Aorta (tissue), 5 donors: ENCODE measurements around the gene KLHL3. TPM values are rescaled to one million over a fixed set of nuclear protein-coding genes. Genes with fewer than 3 reads are reported as not detected.
A peak's percentile ranks its signal among the peaks of the same experiment; 100 is the strongest.

Source experiments
- ATAC-seq: fragments of 200-7000 bp; cut with Tn5 transposase; one replicate; pipeline ENCODE4 v1.9.1; 2022; ENCODE audit warnings: moderate library complexity; ENCODE audit not compliant: low FRiP score
- DNase-seq, 2 donors: peaks; one replicate each; pipeline ENCODE4 v3.0.0-alpha.2; 2020
- H3K27ac ChIP-seq, 2 donors: one replicate each; pipeline ENCODE4 v1.5.1; 2013; ENCODE audit warnings: low read length in 2 of 2, mild to moderate bottlenecking in 2 of 2, moderate library complexity in 2 of 2, control low read depth in 1 of 2, inconsistent platforms in 1 of 2, low read depth in 1 of 2
- H3K27me3 ChIP-seq, 2 donors: one replicate each; pipeline ENCODE4 v1.6.1; 2013; ENCODE audit warnings: control low read depth in 1 of 2, low read length in 1 of 2, mild to moderate bottlenecking in 1 of 2, moderate library complexity in 1 of 2; ENCODE audit not compliant: insufficient read depth in 2 of 2, control insufficient read depth in 1 of 2
- H3K36me3 ChIP-seq, 2 donors: one replicate each; pipeline ENCODE4 v1.6.1; 2013; ENCODE audit warnings: control low read depth in 1 of 2, low read length in 1 of 2, mild to moderate bottlenecking in 1 of 2; ENCODE audit not compliant: insufficient read depth in 2 of 2, control insufficient read depth in 1 of 2
- H3K4me1 ChIP-seq, 2 donors: one replicate each; pipeline ENCODE4 v1.6.1; 2013; ENCODE audit warnings: low read length in 2 of 2, control low read depth in 1 of 2, mild to moderate bottlenecking in 1 of 2, moderate library complexity in 1 of 2; ENCODE audit not compliant: insufficient read depth in 2 of 2, control insufficient read depth in 1 of 2
- H3K4me3 ChIP-seq, 2 donors: one replicate each; pipeline ENCODE4 v1.5.1; 2013; ENCODE audit warnings: low read length in 2 of 2, control low read depth in 1 of 2, mild to moderate bottlenecking in 1 of 2
- H3K9me3 ChIP-seq: one replicate; pipeline ENCODE4 v1.6.1; 2013; ENCODE audit warnings: mild to moderate bottlenecking, low read length; ENCODE audit not compliant: control insufficient read depth
- WGBS, 2 donors: extraction: QIAGEN DNeasy Blood & Tissue Kit; methylation state at CpG; one replicate each; pipeline ENCODE4 v1.1.7; 2013; 5-methylcytosine and 5-hydroxymethylcytosine counted together
- intact Hi-C, 2 donors: fragments of 100-400 bp; cut with DNase I; formaldehyde crosslinking; loops; one replicate each; pipeline versions ENCODE4 v1.14.2 to v1.15.0; 2022
- polyA plus RNA-seq, 2 donors: library from polyadenylated mRNA; stranded (reverse); fragments of 200-250 nt; gene quantifications; one replicate each; pipeline ENCODE4 v1.2.3, GENCODE V29; 2013
- total RNA-seq, 2 donors: library from RNA; stranded (reverse); fragmentation: NEBNext Ultra II Directional; extraction: Animal tissue kit (Norgen Biotek cat#: 25700); gene quantifications; one replicate each; pipeline ENCODE4 v1.2.1, GENCODE V29; 2021
- donor health status: healthy with polysubstance abuse.
- donor health status: Bipolar disorder and iron deficiency.
- donor health status: DM: no; HTN: no; CAD: no.
- donor health status: DM: no; HTN: no; CAD: no.
- donor health status: DM: yes; HTN: yes; CAD: no.

Gene KLHL3
- total and polyA plus RNA-seq, 4 donors = 0.88 to 38.1 (median 11.9) TPM

- H3K4me1 ChIP-seq = peaks cover 6 to 11% of the 10 kb centered on the region in 2 donors
- intact Hi-C loops = loop anchor here in 1 of 2 donors (2.0 kb wide), 1 partner anchor 104 kb away; no protein-coding TSS in a partner anchor
- DNase-seq = peak; percentile 51 to 68
- H3K27ac ChIP-seq = peak overlapping the region in 1 of 2 donors; percentile 60
- H3K36me3 ChIP-seq = no peaks in the 10 kb centered on the region
- peak overlapping the region; percentile 56 to 81 for H3K4me3 ChIP-seq
- H3K9me3 ChIP-seq = no peaks in the 10 kb centered on the region
- peak; percentile 74 for ATAC-seq
- no peaks in the 10 kb centered on the region for H3K27me3 ChIP-seq
- WGBS, 2 donors = 0 to 1% methylated on average over 14 of the region's 14 CpGs
Measured at GRCh38 chr5:137734962-137735554, 831 bp downstream of the KLHL3 start.

- Histone ChIP-seq H3K27me3 (no peaks in the 10 kb centered on the region), H3K4me3 (peak overlapping the region in 1 of 2 donors; percentile 81), H3K9me3 (no peaks in the 10 kb centered on the region), H3K27ac (no peak overlapping the region), H3K36me3 (peaks cover 0 to 2% of the 10 kb centered on the region in 2 donors), H3K4me1 (peaks cover 7 to 11% of the 10 kb centered on the region in 2 donors)
- ATAC-seq = no peak
- DNase-seq = no peak
- intact Hi-C loops = loop anchor here in 1 of 2 donors (2.0 kb wide), 1 partner anchor 104 kb away; no protein-coding TSS in a partner anchor
- 64 to 69% methylated on average over 2 of the region's 2 CpGs for WGBS, 2 donors
Measured at GRCh38 chr5:137734331-137734730, 1.6 kb downstream of the KLHL3 start.

- Histone ChIP-seq H3K27me3 (no peaks in the 10 kb centered on the region), H3K27ac (no peak overlapping the region), H3K4me3 (no peak overlapping the region), H3K36me3 (peaks cover 0 to 2% of the 10 kb centered on the region in 2 donors), H3K4me1 (peaks cover 7 to 11% of the 10 kb centered on the region in 2 donors), H3K9me3 (no peaks in the 10 kb centered on the region)
- DNase-seq (no peak), ATAC-seq (no peak)
- 97% methylated on average over 3 of the region's 3 CpGs for WGBS, 2 donors
- intact Hi-C loops = loop anchor here in 1 of 2 donors (2.0 kb wide), 1 partner anchor 103 kb away; no protein-coding TSS in a partner anchor
Measured at GRCh38 chr5:137733922-137734321, 2.0 kb downstream of the KLHL3 start.

GRCh38 chr5:137733006-137733405, 2.9 kb downstream of the KLHL3 start:
- Histone ChIP-seq H3K4me3 (no peak overlapping the region), H3K4me1 (peaks cover 7 to 11% of the 10 kb centered on the region in 2 donors), H3K27me3 (no peaks in the 10 kb centered on the region), H3K36me3 (peaks cover 0 to 2% of the 10 kb centered on the region in 2 donors), H3K9me3 (no peaks in the 10 kb centered on the region), H3K27ac (no peak overlapping the region)
- DNase-seq (no peak), ATAC-seq (no peak)
- 93 to 94% methylated on average over 3 of the region's 3 CpGs for WGBS, 2 donors
- intact Hi-C loops = no loop called here

- Histone ChIP-seq H3K27me3 (no peaks in the 10 kb centered on the region), H3K4me3 (no peak overlapping the region), H3K4me1 (peaks cover 7 to 11% of the 10 kb centered on the region in 2 donors), H3K36me3 (peaks cover 0 to 2% of the 10 kb centered on the region in 2 donors), H3K9me3 (no peaks in the 10 kb centered on the region), H3K27ac (no peak overlapping the region)
- WGBS, 2 donors = 91 to 93% methylated on average over 3 of the region's 3 CpGs
- no peak for DNase-seq
- intact Hi-C loops = no loop called here
- ATAC-seq = no peak
Measured at GRCh38 chr5:137731176-137731575, 4.7 kb downstream of the KLHL3 start.

- H3K4me1 ChIP-seq = peaks cover 7 to 11% of the 10 kb centered on the region in 2 donors
- no peak for ATAC-seq
- H3K27me3 ChIP-seq = no peaks in the 10 kb centered on the region
- H3K9me3 ChIP-seq = no peaks in the 10 kb centered on the region
- no peak overlapping the region for H3K4me3 ChIP-seq
- H3K27ac ChIP-seq = no peak overlapping the region
- DNase-seq = no peak
- peaks cover 0 to 2% of the 10 kb centered on the region in 2 donors for H3K36me3 ChIP-seq
- intact Hi-C loops = no loop called here
Measured at GRCh38 chr5:137730336-137730735, 5.6 kb downstream of the KLHL3 start.

- no peak for DNase-seq
- no peak overlapping the region for H3K4me3 ChIP-seq
- 85 to 91% methylated on average over 1 of the region's 1 CpG for WGBS, 2 donors
- peaks cover 0 to 2% of the 10 kb centered on the region in 2 donors for H3K36me3 ChIP-seq
- intact Hi-C loops = no loop called here
- H3K9me3 ChIP-seq = no peaks in the 10 kb centered on the region
- peaks cover under 1 to 2% of the 10 kb centered on the region in 2 donors for H3K4me1 ChIP-seq
- H3K27me3 ChIP-seq = no peaks in the 10 kb centered on the region
- no peak overlapping the region for H3K27ac ChIP-seq
- no peak for ATAC-seq
Measured at GRCh38 chr5:137728048-137728447, 7.8 kb downstream of the KLHL3 start.

GRCh38 chr5:137727623-137728022, 8.3 kb downstream of the KLHL3 start:
- no peaks in the 10 kb centered on the region for H3K9me3 ChIP-seq
- H3K36me3 ChIP-seq = peaks cover 0 to 2% of the 10 kb centered on the region in 2 donors
- peaks cover 0 to 2% of the 10 kb centered on the region in 2 donors for H3K4me1 ChIP-seq
- intact Hi-C loops = no loop called here
- 89 to 92% methylated on average over 2 of the region's 2 CpGs for WGBS, 2 donors
- H3K4me3 ChIP-seq = no peak overlapping the region
- H3K27me3 ChIP-seq = no peaks in the 10 kb centered on the region
- ATAC-seq (no peak), DNase-seq (no peak)
- no peak overlapping the region for H3K27ac ChIP-seq

GRCh38 chr5:137724251-137724650, 11.6 kb downstream of the KLHL3 start:
- Histone ChIP-seq H3K27me3 (no peaks in the 10 kb centered on the region), H3K27ac (no peak overlapping the region), H3K4me1 (no peaks in the 10 kb centered on the region), H3K9me3 (no peaks in the 10 kb centered on the region), H3K36me3 (no peaks in the 10 kb centered on the region), H3K4me3 (no peak overlapping the region)
- DNase-seq = no peak
- intact Hi-C loops = no loop called here
- no peak for ATAC-seq
- 89 to 93% methylated on average over 2 of the region's 2 CpGs for WGBS, 2 donors
